Keratinocyte (primary cell): ENCODE results near the gene HSF5. TPM values are rescaled to one million over a fixed set of nuclear protein-coding genes. Genes with fewer than 3 reads are reported as not detected.

Experiments
- DNase-seq: peaks from one replicate; pipeline ENCODE4 v3.0.0-alpha.2; 2011; ENCODE audit warnings: low read depth, missing footprints, low spot score
- FAIRE-seq: peaks from 2 replicates; lab custom pipeline; 2011; peaks lifted over from hg19 to GRCh38; lab: Jason Lieb, UNC
- H2AFZ ChIP-seq: 2 replicates; pipeline ENCODE4 v1.6.0; 2012; ENCODE audit warnings: low read length, control low read depth, inconsistent platforms; ENCODE audit not compliant: control insufficient read depth
- H3K27ac ChIP-seq: 2 replicates; pipeline ENCODE4 v1.5.1; 2011; ENCODE audit warnings: low read length; ENCODE audit not compliant: control insufficient read depth, insufficient read depth
- H3K27me3 ChIP-seq: 3 replicates; pipeline ENCODE4 v1.6.0; 2011; ENCODE audit warnings: low read length; ENCODE audit not compliant: control insufficient read depth, insufficient read depth; ENCODE audit errors: extremely low read depth
- H3K36me3 ChIP-seq, 2 experiments: 2 replicates in 1 of 2; 3 replicates in 1 of 2; pipeline ENCODE4 v1.5.1; 2011; ENCODE audit warnings: low read length in 2 of 2, mild to moderate bottlenecking in 1 of 2; ENCODE audit not compliant: control insufficient read depth in 2 of 2, insufficient read depth in 2 of 2; ENCODE audit errors: extremely low read depth in 1 of 2
- H3K4me1 ChIP-seq: 3 replicates; pipeline ENCODE4 v1.5.1; 2011; ENCODE audit warnings: low read length; ENCODE audit not compliant: control insufficient read depth, insufficient read depth; ENCODE audit errors: extremely low read depth
- H3K4me2 ChIP-seq: 3 replicates; pipeline ENCODE4 v1.6.0; 2011; ENCODE audit warnings: low read depth, low read length; ENCODE audit not compliant: control insufficient read depth, insufficient read depth; ENCODE audit errors: extremely low read depth
- H3K4me3 ChIP-seq, 3 experiments: fragments of 200-600 bp in 1 of 3; sonication (generic) in 1 of 3; 2 replicates in 2 of 3; 3 replicates in 1 of 3; pipeline ENCODE4 v1.5.1; 2011 to 2016; ENCODE audit warnings: low read length in 3 of 3, mild to moderate bottlenecking in 3 of 3, control low read depth in 2 of 3, inconsistent platforms in 1 of 3, low read depth in 1 of 3, mixed read lengths in 1 of 3, mixed run types in 1 of 3, moderate library complexity in 1 of 3; ENCODE audit not compliant: control insufficient read depth in 2 of 3, insufficient read depth in 2 of 3; ENCODE audit errors: extremely low read depth in 1 of 3
- H3K79me2 ChIP-seq: 2 replicates; pipeline ENCODE4 v1.6.0; 2012; ENCODE audit warnings: low read length; ENCODE audit not compliant: control insufficient read depth, insufficient read depth
- H3K9ac ChIP-seq: 3 replicates; pipeline ENCODE4 v1.6.0; 2011; ENCODE audit warnings: low read length; ENCODE audit not compliant: control insufficient read depth, insufficient read depth; ENCODE audit errors: extremely low read depth
- H3K9me1 ChIP-seq: 3 replicates; pipeline ENCODE4 v1.6.0; 2011; ENCODE audit warnings: low read length; ENCODE audit not compliant: control insufficient read depth, insufficient read depth; ENCODE audit errors: extremely low read depth
- H3K9me3 ChIP-seq: 2 replicates; pipeline ENCODE4 v1.5.1; 2012; ENCODE audit warnings: low read depth, low read length; ENCODE audit not compliant: control insufficient read depth
- H4K20me1 ChIP-seq: 3 replicates; pipeline ENCODE4 v1.6.0; 2011; ENCODE audit warnings: low read length; ENCODE audit not compliant: control insufficient read depth, insufficient read depth; ENCODE audit errors: extremely low read depth
- CTCF ChIP-seq, 3 experiments: IDR thresholded peaks in 1 of 3; conservative IDR thresholded peaks in 1 of 3; optimal IDR thresholded peaks in 1 of 3; 2 replicates in 2 of 3; 3 replicates in 1 of 3; pipeline versions ENCODE3 to v1.5.1; 2011; ENCODE audit warnings: low read length in 3 of 3, mild to moderate bottlenecking in 3 of 3, moderate library complexity in 2 of 3, control low read depth in 1 of 3, inconsistent platforms in 1 of 3; ENCODE audit not compliant: insufficient read depth in 2 of 3; ENCODE audit errors: extremely low read depth in 1 of 3
- EZH2 ChIP-seq: IDR thresholded peaks from one replicate; pipeline ENCODE4 v1.6.1; 2012; ENCODE audit warnings: inconsistent platforms, mild to moderate bottlenecking, low read length, moderate library complexity
- dilution Hi-C: fragments of 300-500 bp; cut with MboI; formaldehyde crosslinking; loops from one replicate; pipeline ENCODE4 v1.7.0; 2020; ENCODE audit warnings: low sequenced_read_pairs; ENCODE audit not compliant: extremely low pct_ligation_motif_present
- polyA plus RNA-seq, 5 experiments: library from polyadenylated mRNA; depleted of rRNA in 3 of 5; stranded (reverse) in 3 of 5; stranded (forward) in 1 of 5; unstranded in 1 of 5; fragments of >200 nt; gene quantifications; 1 replicate in 1 of 5; 2 replicates in 3 of 5; 3 replicates in 1 of 5; pipeline versions ENCODE4 v1.2.1 to v1.2.3, GENCODE V29; 2011 to 2012; ENCODE audit warnings: missing spikeins in 2 of 5, low read depth in 1 of 5, low replicate concordance in 1 of 5

The HSF5 gene
- polyA plus RNA-seq, 1 donor (not counting 4 experiments of a cell fraction or from before 2014, with no cell fraction given): 0.01 TPM

GRCh38 chr17:58521680-58522079 lies 33.5 kb upstream of the HSF5 start:
- no peak for DNase-seq
- no peaks in the 10 kb centered on the region for H3K79me2 ChIP-seq
- FAIRE-seq: no peak
- H3K4me1 ChIP-seq: peaks cover 36% of the 10 kb centered on the region
- H3K27ac ChIP-seq: no peak overlapping the region
- H2AFZ ChIP-seq: peak overlapping the region; percentile 36
- H3K9ac ChIP-seq: no peak overlapping the region
- no peak overlapping the region for H3K4me3 ChIP-seq
- no peaks in the 10 kb centered on the region for H4K20me1 ChIP-seq
- H3K9me1 ChIP-seq: no peaks in the 10 kb centered on the region
- H3K4me2 ChIP-seq: no peak overlapping the region
- dilution Hi-C loops: no loop called here
- H3K27me3 ChIP-seq: no peaks in the 10 kb centered on the region
- H3K36me3 ChIP-seq: no peaks in the 10 kb centered on the region
- H3K9me3 ChIP-seq: no peaks in the 10 kb centered on the region
- no peak for TF ChIP-seq CTCF (optimal IDR thresholded peaks at IDR 0.05 in 1 of 3, IDR thresholded peaks at IDR 0.05 in 1 of 3, conservative IDR thresholded peaks at IDR 0.05 in 1 of 3; ENCODE audit: extremely low read depth in 1 of 3, insufficient read depth in 2 of 3, low read length in 3 of 3)
- no peak for TF ChIP-seq EZH2

GRCh38 chr17:58520843-58521430 lies 32.7 kb upstream of the HSF5 start:
- no peaks in the 10 kb centered on the region for H3K27me3 ChIP-seq
- no peaks in the 10 kb centered on the region for H3K36me3 ChIP-seq
- H3K9ac ChIP-seq: no peak overlapping the region
- peaks cover 31% of the 10 kb centered on the region for H3K4me1 ChIP-seq
- DNase-seq (no peak), FAIRE-seq (no peak)
- no peak overlapping the region for H2AFZ ChIP-seq
- no peaks in the 10 kb centered on the region for H3K79me2 ChIP-seq
- no peak overlapping the region for H3K4me2 ChIP-seq
- peak; percentile 28 to 49 (median 34) for TF ChIP-seq CTCF (optimal IDR thresholded peaks at IDR 0.05 in 1 of 3, IDR thresholded peaks at IDR 0.05 in 1 of 3, conservative IDR thresholded peaks at IDR 0.05 in 1 of 3; ENCODE audit: extremely low read depth in 1 of 3, insufficient read depth in 2 of 3, low read length in 3 of 3)
- no peak for TF ChIP-seq EZH2
- no peak overlapping the region for H3K27ac ChIP-seq
- H4K20me1 ChIP-seq: no peaks in the 10 kb centered on the region
- H3K4me3 ChIP-seq: no peak overlapping the region
- dilution Hi-C loops: no loop called here
- no peaks in the 10 kb centered on the region for H3K9me1 ChIP-seq
- no peaks in the 10 kb centered on the region for H3K9me3 ChIP-seq
